Measurements from ENCODE around the gene DAPP1.

The DAPP1 gene

GRCh38 chr4:99885063-99885664, 68.5 kb downstream of the DAPP1 start:
- Histone ChIP-seq H3K4me1 (ENCODE audit: control insufficient read depth, insufficient read depth, low read length) (peaks cover 17% of the 10 kb centered on the region), H3K9me3 (replicated peaks; ENCODE audit: low read length) (no peaks in the 10 kb centered on the region), H3K9ac (ENCODE audit: low read depth, low read length) (no peak overlapping the region), H3K36me3 (ENCODE audit: insufficient read depth, low read length) (peaks cover 48% of the 10 kb centered on the region), H3K4me2 (ENCODE audit: low read length) (no peak overlapping the region), H3K4me3 (ENCODE audit: low read length) (no peak overlapping the region), H3K27me3 (ENCODE audit: control insufficient read depth, insufficient read depth, low read length) (no peaks in the 10 kb centered on the region)

DNA sequence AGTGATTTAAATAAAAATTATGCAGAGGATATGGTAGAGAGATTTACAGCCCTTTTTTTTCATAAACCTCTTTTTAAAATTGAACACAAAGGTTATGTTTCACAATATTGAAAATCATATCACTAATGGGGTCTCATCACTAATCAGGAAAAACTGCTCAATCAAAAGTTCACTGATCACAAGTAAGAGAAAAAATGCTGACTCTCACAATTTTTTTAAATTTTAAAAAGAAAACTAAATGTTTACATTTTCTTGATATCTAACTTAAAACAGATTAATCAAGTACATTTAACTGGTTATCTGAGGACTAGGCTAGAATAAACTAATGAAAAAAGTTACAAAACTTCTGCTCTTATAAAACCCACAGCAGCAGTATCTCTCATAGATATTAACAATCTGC, 69.1 kb downstream of the DAPP1 start:
- H3K9me3 ChIP-seq (replicated peaks; ENCODE audit: low read length), result no peaks in the 10 kb centered on the region
- peak overlapping the region; percentile 29 for H3K9ac ChIP-seq (ENCODE audit: low read depth, low read length)
- H3K27me3 ChIP-seq (ENCODE audit: control insufficient read depth, insufficient read depth, low read length), result no peaks in the 10 kb centered on the region
- H3K4me2 ChIP-seq (ENCODE audit: low read length), result peak overlapping the region; percentile 65
- H3K36me3 ChIP-seq (ENCODE audit: insufficient read depth, low read length), result peaks cover 43% of the 10 kb centered on the region
- H3K4me1 ChIP-seq (ENCODE audit: control insufficient read depth, insufficient read depth, low read length), result peaks cover 17% of the 10 kb centered on the region
- no peak overlapping the region for H3K4me3 ChIP-seq (ENCODE audit: low read length)

- no peaks in the 10 kb centered on the region for H3K27me3 ChIP-seq (ENCODE audit: control insufficient read depth, insufficient read depth, low read length)
- peaks cover 17% of the 10 kb centered on the region for H3K4me1 ChIP-seq (ENCODE audit: control insufficient read depth, insufficient read depth, low read length)
- no peak overlapping the region for H3K4me3 ChIP-seq (ENCODE audit: low read length)
- H3K4me2 ChIP-seq (ENCODE audit: low read length), result peak overlapping the region; percentile 65
- H3K36me3 ChIP-seq (ENCODE audit: insufficient read depth, low read length), result peaks cover 38% of the 10 kb centered on the region
- peak overlapping the region; percentile 38 for H3K9ac ChIP-seq (ENCODE audit: low read depth, low read length)
- no peaks in the 10 kb centered on the region for H3K9me3 ChIP-seq (replicated peaks; ENCODE audit: low read length)
Measured at GRCh38 chr4:99886146-99886545, 69.5 kb downstream of the DAPP1 start.

GRCh38 chr4:99887837-99888236, 71.2 kb downstream of the DAPP1 start:
- Histone ChIP-seq H3K27me3 (ENCODE audit: control insufficient read depth, insufficient read depth, low read length) (no peaks in the 10 kb centered on the region), H3K4me2 (ENCODE audit: low read length) (peak overlapping the region; percentile 7), H3K9ac (ENCODE audit: low read depth, low read length) (no peak overlapping the region), H3K9me3 (replicated peaks; ENCODE audit: low read length) (no peaks in the 10 kb centered on the region), H3K36me3 (ENCODE audit: insufficient read depth, low read length) (peaks cover 29% of the 10 kb centered on the region), H3K4me1 (ENCODE audit: control insufficient read depth, insufficient read depth, low read length) (peaks cover 26% of the 10 kb centered on the region), H3K4me3 (ENCODE audit: low read length) (no peak overlapping the region)

GRCh38 chr4:99891351-99891750, 74.7 kb downstream of the DAPP1 start:
- no peaks in the 10 kb centered on the region for H3K9me3 ChIP-seq (replicated peaks; ENCODE audit: low read length)
- H3K4me2 ChIP-seq (ENCODE audit: low read length), result peak overlapping the region; percentile 28
- H3K27me3 ChIP-seq (ENCODE audit: control insufficient read depth, insufficient read depth, low read length), result no peaks in the 10 kb centered on the region
- H3K9ac ChIP-seq (ENCODE audit: low read depth, low read length), result no peak overlapping the region
- peaks cover 23% of the 10 kb centered on the region for H3K4me1 ChIP-seq (ENCODE audit: control insufficient read depth, insufficient read depth, low read length)
- H3K36me3 ChIP-seq (ENCODE audit: insufficient read depth, low read length), result peaks cover 15% of the 10 kb centered on the region
- no peak overlapping the region for H3K4me3 ChIP-seq (ENCODE audit: low read length)

DNA sequence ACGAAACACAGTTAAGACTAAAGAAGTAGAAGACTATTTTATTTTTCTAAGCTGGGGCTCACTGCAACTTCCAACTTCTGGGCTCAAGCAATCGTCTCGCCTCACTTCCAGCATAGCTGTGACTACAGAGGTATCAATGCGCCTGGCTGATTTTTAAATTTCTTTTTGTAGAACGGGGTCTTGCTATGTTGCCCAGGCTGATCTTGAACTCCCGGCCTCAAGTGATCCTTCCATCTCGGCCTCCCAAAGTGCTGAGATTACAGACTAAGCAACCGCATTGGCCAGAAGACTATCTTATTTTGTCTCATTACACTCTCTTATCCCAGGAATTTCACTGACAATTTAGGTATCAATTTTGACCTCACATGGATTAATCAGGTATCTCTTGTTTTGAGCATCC, 76.4 kb downstream of the DAPP1 start:
- Histone ChIP-seq H3K4me2 (ENCODE audit: low read length) (peak overlapping the region; percentile 90), H3K27me3 (ENCODE audit: control insufficient read depth, insufficient read depth, low read length) (no peaks in the 10 kb centered on the region), H3K36me3 (ENCODE audit: insufficient read depth, low read length) (peaks cover 8% of the 10 kb centered on the region), H3K9me3 (replicated peaks; ENCODE audit: low read length) (no peaks in the 10 kb centered on the region), H3K4me3 (ENCODE audit: low read length) (peak overlapping the region; percentile 92), H3K4me1 (ENCODE audit: control insufficient read depth, insufficient read depth, low read length) (peaks cover 16% of the 10 kb centered on the region), H3K9ac (ENCODE audit: low read depth, low read length) (peak overlapping the region; percentile 92)

DNA sequence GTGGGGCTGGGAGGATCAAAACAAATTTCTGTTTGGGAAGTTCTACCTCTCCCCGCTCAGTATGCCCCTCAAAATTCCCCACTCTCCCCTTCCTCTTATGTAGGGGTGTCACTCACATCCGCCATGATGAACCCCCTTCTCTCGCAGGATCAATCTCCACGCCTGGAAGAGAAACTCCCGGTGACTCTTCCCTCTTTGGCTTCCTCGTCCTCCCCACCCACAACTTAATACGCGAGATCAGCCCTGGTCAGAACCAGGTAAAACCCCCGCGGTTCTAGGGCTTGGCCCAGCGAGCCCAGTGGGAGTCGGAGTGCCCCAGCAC, 77.2 kb downstream of the DAPP1 start:
- H3K4me3 ChIP-seq (ENCODE audit: low read length), result peak overlapping the region; percentile 92
- peak overlapping the region; percentile 92 for H3K9ac ChIP-seq (ENCODE audit: low read depth, low read length)
- H3K9me3 ChIP-seq (replicated peaks; ENCODE audit: low read length), result no peaks in the 10 kb centered on the region
- peak overlapping the region; percentile 90 for H3K4me2 ChIP-seq (ENCODE audit: low read length)
- peaks cover 13% of the 10 kb centered on the region for H3K4me1 ChIP-seq (ENCODE audit: control insufficient read depth, insufficient read depth, low read length)
- H3K36me3 ChIP-seq (ENCODE audit: insufficient read depth, low read length), result peaks cover 8% of the 10 kb centered on the region
- no peaks in the 10 kb centered on the region for H3K27me3 ChIP-seq (ENCODE audit: control insufficient read depth, insufficient read depth, low read length)

- H3K4me3 ChIP-seq (ENCODE audit: low read length), result peak within 1 kb of the TSS; percentile 92
- peak within 1 kb of the TSS; percentile 92 for H3K9ac ChIP-seq (ENCODE audit: low read depth, low read length)
- peaks cover 13% of the 10 kb centered on the region for H3K4me1 ChIP-seq (ENCODE audit: control insufficient read depth, insufficient read depth, low read length)
- H3K27me3 ChIP-seq (ENCODE audit: control insufficient read depth, insufficient read depth, low read length), result no peaks in the 10 kb centered on the region
- peaks cover 5% of the 10 kb centered on the region for H3K36me3 ChIP-seq (ENCODE audit: insufficient read depth, low read length)
- H3K9me3 ChIP-seq (replicated peaks; ENCODE audit: low read length), result no peaks in the 10 kb centered on the region
- peak within 1 kb of the TSS; percentile 90 for H3K4me2 ChIP-seq (ENCODE audit: low read length)
Measured at GRCh38 chr4:99894161-99894997, 77.8 kb downstream of the DAPP1 start, which contains the start of gene LAMTOR3. TSS of gene LAMTOR3 (minus strand) at chr4:99894427. CDS start at chr4:99893963, 464 bp downstream.

- Histone ChIP-seq H3K4me3 (ENCODE audit: low read length) (peak overlapping the region; percentile 92), H3K36me3 (ENCODE audit: insufficient read depth, low read length) (peaks cover 4% of the 10 kb centered on the region), H3K27me3 (ENCODE audit: control insufficient read depth, insufficient read depth, low read length) (no peaks in the 10 kb centered on the region), H3K9me3 (replicated peaks; ENCODE audit: low read length) (no peaks in the 10 kb centered on the region), H3K4me2 (ENCODE audit: low read length) (peak overlapping the region; percentile 85), H3K4me1 (ENCODE audit: control insufficient read depth, insufficient read depth, low read length) (peaks cover 13% of the 10 kb centered on the region), H3K9ac (ENCODE audit: low read depth, low read length) (peak overlapping the region; percentile 69)
Measured at GRCh38 chr4:99894998-99895397, 78.4 kb downstream of the DAPP1 start.

DNA sequence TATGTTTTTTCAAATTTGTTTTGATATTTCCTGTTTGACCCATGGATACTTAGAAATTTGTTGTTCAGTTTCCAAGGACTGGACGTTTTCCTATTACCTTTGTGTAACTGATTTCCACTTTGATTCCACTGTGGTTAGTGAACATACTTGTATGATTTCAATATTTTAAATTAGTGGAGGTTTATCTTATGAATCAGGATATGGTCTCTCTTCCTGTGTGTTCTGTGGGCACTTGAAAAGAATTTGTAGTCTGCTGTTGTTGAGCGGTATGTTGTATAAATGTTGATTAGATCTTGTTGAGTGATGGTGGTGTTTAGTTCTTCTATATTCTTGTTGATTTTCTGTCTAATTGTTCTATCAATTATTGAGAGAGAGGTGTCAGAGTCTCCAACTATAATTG, 98.8 kb downstream of the DAPP1 start:
- no peak overlapping the region for H3K9ac ChIP-seq (ENCODE audit: low read depth, low read length)
- no peaks in the 10 kb centered on the region for H3K9me3 ChIP-seq (replicated peaks; ENCODE audit: low read length)
- peaks cover 32% of the 10 kb centered on the region for H3K36me3 ChIP-seq (ENCODE audit: insufficient read depth, low read length)
- no peak overlapping the region for H3K4me3 ChIP-seq (ENCODE audit: low read length)
- no peaks in the 10 kb centered on the region for H3K4me1 ChIP-seq (ENCODE audit: control insufficient read depth, insufficient read depth, low read length)
- H3K27me3 ChIP-seq (ENCODE audit: control insufficient read depth, insufficient read depth, low read length), result no peaks in the 10 kb centered on the region
- H3K4me2 ChIP-seq (ENCODE audit: low read length), result no peak overlapping the region

DNA sequence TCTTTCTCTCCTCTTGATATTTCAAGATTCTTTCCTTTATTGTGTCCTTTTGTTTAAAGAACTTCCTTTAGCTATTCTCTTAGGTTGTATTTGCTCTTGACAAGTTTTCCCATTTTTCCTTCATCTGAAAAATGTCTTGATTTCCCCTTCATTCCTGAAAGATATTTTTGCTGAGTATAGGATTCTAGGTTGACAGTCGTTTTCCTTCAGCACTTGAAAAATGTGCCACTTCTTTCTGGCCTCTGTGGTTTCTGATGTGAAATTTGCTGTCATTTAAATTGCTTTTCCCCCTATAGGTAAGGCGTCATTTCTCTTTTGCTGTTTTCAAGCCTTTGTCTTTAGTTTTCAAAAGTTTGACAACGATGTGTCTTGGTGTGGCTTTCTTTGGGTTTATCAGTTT, 100.9 kb downstream of the DAPP1 start:
- Histone ChIP-seq H3K36me3 (ENCODE audit: insufficient read depth, low read length) (peaks cover 45% of the 10 kb centered on the region), H3K9ac (ENCODE audit: low read depth, low read length) (no peak overlapping the region), H3K4me2 (ENCODE audit: low read length) (no peak overlapping the region), H3K9me3 (replicated peaks; ENCODE audit: low read length) (no peaks in the 10 kb centered on the region), H3K4me1 (ENCODE audit: control insufficient read depth, insufficient read depth, low read length) (no peaks in the 10 kb centered on the region), H3K27me3 (ENCODE audit: control insufficient read depth, insufficient read depth, low read length) (no peaks in the 10 kb centered on the region), H3K4me3 (ENCODE audit: low read length) (no peak overlapping the region)

DNA sequence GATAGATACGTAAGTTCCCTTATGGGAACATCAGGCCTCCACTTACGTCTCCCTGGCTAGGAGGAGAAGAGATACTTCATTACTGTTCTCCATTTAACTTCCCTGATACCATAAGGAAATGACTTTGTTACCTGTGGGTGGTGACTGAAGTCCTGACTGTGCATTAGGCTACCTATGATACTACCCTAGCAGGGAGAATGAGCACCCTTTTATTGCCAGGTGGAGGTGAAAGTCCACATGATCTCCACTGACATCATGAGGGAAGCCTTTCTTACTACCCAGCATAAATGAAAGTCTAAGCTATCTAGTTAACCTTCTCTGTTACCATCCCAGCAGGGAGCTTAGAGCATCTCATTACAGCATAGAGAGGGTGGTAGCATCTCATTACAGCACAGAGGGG, 102.0 kb downstream of the DAPP1 start:
- Histone ChIP-seq H3K36me3 (ENCODE audit: insufficient read depth, low read length) (peaks cover 49% of the 10 kb centered on the region), H3K9me3 (replicated peaks; ENCODE audit: low read length) (no peaks in the 10 kb centered on the region), H3K4me2 (ENCODE audit: low read length) (no peak overlapping the region), H3K4me1 (ENCODE audit: control insufficient read depth, insufficient read depth, low read length) (no peaks in the 10 kb centered on the region), H3K4me3 (ENCODE audit: low read length) (no peak overlapping the region), H3K9ac (ENCODE audit: low read depth, low read length) (no peak overlapping the region), H3K27me3 (ENCODE audit: control insufficient read depth, insufficient read depth, low read length) (no peaks in the 10 kb centered on the region)

Data from skeletal muscle satellite cell (primary cell).